HG02610 (cell line): ENCODE data around the gene GORASP1.
"Not testable (repeated sequence)": the region's sequence is repeated elsewhere in the genome, so short reads cannot be mapped to it uniquely, and the experiment has no call there.

Experiments
- ATAC-seq: cut with Tn5 transposase; IDR thresholded peaks from one replicate; pipeline ENCODE4 v1.9.1; 2021; ENCODE audit warnings: mild to moderate bottlenecking, moderate library complexity; ENCODE audit not compliant: unreplicated experiment

The GORASP1 gene

DNA sequence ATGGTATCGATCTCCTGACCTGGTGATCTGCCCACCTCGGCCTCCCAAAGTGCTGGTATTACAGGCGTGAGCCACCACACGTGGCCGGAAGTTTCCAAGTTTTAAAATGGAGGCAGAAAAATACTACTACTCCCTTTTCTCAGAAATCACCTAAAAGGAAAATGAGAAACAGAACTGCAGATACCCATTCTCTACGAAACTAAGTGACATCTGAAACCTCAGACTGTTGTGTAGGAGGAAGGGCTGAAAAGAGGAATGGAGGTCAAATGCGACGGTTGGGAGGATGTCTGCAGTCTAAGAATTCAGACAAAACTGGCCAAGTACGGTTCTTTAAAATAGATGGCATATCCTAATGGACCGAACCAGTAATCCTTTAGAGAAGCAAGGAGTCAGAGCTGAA lies 31.5 kb downstream of the GORASP1 start:
- ATAC-seq, result no peak

DNA sequence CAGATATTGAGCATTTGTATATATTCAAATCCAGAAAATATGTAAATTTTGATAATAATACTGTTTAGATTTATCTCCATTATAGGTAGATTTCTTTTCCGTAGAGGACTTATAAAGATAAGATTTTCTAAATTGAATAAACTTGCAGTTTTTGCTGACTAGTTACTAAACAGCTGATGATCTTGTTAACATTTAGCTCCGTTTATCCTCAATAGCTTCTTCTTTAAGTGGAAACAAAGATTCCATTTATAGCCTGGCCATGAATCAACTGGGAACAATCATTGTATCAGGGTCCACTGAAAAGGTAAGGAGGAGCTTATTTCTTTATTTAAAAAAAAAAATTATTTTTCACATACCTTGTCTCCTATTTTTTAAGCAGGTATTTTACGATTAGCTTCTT lies 38.9 kb downstream of the GORASP1 start:
- ATAC-seq, result no peak

DNA sequence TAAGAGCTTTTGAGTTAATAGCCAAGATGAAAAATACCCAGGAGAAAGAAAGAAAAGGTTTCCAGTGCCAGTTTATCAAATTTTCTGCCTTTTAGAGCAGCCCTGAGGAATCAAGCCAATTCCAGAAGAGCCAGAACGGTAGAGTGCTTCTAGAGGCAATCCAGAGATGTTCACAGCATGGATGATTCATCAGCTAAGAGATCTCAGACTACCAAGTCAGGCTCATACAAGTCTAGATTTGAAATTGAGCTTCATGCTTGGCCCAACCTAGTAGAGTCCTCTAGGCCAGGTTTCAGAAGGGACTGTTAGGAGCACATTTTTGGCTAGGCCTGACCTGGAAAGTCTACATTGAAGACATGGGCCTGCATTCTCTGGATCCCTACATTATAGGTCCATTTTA lies 40.1 kb downstream of the GORASP1 start:
- no peak for ATAC-seq

DNA sequence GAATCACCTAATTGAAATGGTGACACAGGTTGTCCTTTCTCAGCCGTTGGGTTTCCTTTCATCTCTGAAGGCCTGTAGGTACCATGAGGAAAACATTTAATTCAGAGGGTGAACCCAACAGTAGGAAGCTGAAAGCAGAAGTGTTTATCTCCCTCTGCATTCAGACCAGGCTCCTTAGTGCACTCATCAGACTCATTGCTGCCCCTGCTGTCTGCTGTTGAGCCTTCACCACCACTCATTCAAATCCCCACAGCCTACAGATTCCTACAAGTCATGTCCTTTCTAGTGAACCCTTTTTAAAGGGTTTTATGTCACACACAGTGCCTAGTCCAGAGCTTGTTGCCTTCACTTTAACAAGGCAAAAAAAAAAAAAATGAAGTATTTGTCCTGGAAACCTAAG lies 42.2 kb downstream of the GORASP1 start:
- peak; percentile 95 for ATAC-seq

DNA sequence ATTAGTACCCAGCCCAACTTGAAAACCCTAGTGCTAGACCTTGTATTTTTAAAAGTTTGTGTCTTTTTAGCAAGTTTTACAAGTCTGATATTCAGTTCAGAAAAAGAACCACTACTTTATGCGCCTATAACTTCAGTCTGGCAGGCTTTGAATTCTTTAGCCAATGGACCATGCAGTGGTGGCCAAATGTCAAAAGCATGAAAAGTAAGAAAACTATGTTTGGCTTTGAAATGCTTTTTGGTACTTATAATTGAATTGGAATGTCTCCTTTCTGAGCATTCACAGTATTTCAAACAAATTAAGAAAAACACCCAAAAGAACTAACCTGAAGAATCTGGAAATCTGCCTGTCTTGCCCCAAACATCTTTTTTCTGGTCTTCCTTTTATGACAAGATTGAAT lies 42.8 kb downstream of the GORASP1 start:
- ATAC-seq, result no peak

DNA sequence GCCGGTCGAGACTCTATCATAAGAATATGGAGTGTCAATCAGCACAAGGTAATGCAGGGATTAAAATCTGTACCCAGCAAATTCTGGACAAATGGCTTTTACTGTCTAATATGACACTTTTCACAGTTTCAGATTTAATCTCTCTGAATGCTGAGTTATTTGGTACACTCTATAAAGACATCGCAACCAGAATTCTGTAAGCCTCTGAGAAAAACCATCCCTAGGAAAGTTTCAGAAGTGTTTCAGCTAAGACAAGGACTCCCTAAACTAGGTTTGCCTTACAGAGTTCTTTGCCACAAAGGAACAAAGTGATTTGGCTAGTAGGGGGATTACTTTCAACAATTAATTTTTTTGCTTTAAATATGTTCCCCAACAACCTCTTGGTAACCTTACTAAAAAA lies 44.3 kb downstream of the GORASP1 start:
- ATAC-seq, result no peak

DNA sequence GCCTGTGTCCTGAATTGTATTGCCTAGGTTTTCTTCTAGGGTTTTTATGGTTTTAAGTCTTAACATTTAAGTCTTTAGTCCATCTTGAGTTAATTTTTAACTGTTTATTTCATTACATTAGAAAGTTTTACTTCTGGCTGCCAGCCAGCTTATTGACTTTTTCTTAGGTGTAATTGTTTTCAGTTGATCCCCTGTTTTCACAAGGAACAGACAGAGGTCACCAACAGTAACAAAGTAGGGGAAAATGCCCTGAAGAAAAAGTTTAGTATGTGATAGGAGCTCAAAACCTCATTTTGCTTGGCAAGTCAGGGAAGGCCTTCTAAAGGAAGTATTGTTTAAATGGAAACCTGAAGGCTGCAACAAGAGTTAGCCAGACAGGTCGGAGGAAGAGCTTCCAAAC lies 45.2 kb downstream of the GORASP1 start:
- ATAC-seq, result no peak

DNA sequence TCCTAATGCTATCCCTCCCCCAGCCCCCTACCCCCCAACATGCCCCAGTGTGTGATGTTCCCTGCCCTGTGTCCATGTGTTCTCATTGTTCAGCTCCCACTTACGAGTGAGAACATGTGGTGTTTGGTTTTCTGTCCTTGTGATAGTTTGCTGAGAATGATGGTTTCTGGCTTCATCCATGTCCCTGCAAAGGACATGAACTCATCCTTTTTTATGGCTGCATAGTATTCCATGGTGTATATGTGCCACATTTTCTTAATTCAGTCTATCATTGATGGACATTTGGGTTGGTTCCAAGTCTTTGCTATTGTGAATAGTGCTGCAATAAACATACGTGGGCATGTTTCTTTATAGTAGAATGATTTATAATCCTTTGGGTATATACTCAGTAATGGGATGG lies 46.2 kb downstream of the GORASP1 start:
- ATAC-seq, result not testable (repeated sequence)

DNA sequence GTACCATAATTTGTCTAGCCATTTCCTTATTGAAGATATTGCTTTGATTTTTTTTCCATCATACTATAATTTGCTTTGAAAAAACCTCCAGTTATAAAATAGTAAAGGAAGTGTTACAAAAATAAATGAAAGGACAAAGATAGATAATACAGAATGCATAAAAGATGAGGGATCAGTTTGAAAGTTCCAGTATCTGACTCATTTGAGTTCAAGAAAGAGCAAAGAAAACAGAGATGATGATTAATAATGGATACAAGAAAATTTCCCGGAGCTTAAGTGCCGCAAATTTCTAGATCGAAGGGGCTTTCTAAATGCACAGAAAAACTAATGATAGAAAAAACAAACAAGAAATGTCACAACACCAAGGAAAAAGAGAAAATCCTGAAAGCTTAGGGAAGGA lies 51.3 kb downstream of the GORASP1 start:
- ATAC-seq, result no peak

DNA sequence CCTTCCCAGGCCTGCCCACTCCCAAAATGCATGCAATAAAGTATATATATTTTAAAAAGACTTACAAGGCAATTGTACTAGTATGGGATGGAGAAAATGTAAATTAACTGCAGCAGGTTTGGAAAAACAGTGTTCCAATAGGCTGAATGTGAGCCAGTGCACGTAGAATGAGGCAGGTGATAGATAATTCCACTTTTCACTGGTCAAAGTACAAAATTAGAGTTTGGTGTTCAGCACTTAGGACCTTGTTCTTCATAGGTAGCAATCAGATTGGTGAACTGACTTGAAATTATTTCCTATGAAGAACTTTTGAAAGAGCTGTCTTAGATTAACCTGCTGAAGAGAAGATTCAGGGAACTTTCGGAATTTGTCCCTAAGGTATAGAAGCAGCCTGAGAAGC lies 53.7 kb downstream of the GORASP1 start:
- no peak for ATAC-seq

DNA sequence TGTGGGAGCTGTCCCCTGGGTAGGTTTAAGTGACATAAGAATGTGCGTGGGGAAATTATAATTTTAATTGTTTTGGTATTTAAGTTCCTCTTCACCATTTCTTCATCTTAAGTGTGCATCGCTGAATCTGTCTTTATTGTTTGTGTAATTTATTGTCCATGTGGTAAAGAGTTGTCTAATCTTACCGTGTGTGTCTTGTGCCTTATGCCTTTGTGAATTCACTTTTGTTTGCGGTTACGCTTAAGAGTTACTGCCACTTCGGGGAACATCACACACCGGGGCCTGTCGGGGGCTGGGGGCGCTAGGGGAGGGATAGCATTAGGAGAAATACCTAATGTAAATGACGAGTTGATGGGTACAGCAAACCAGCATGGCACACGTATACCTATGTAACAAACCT lies 54.8 kb downstream of the GORASP1 start:
- no peak for ATAC-seq

DNA sequence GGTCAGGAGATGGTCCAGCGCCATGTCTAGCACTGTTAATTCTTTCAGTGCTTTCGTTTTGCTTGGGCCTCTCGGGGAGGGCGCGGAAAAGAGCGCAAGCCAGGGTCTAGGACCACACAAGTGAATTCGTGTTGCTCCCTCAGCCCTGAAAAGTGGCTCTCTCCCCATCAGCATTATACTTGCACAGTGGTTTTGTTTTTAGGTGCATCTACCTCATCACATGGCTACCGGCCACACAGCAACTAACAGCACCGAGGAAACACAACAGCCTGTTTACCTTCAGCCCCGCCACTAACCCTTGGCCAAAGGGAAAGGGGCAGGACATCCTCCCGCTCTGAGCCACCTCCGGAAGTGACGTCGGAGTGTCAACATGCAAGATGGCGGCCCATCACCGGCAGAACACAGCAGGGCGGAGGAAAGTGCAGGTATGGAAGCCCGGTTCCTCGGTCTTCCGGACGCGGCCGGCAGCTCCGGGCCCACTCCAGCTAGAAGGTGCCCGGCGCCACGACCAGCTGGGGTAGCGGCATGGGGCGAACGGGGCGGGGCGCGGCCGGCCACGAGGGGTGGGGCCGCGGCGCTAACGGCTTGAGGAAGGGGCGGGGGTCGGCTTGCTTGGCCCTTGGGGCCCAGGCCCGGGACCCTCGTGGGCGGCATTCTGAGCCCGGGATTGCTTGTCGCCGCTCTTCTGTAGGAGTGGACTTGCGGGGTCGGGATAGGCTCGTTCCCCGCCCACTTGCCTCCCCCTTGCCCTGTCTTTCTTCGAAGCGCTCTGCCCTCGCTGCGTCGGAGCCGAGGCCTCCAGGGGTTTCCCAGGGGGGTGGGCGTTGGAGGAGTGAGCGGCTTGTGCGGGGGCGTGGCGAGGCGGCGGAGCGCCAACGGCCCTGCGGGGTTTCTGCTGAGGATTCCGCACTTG lies 55.5 kb downstream of the GORASP1 start, which contains the start of the genes SCN11A and WDR48:
TSS of gene SCN11A (minus strand) at position 296 of the 913 bp plus-strand sequence. CDS start 101,582 bp downstream, outside the sequence.
TSS of gene WDR48 (plus strand) at position 368 of the 913 bp plus-strand sequence. CDS start at position 378, 10 bp downstream.
- ATAC-seq, result peak; percentile 97

DNA sequence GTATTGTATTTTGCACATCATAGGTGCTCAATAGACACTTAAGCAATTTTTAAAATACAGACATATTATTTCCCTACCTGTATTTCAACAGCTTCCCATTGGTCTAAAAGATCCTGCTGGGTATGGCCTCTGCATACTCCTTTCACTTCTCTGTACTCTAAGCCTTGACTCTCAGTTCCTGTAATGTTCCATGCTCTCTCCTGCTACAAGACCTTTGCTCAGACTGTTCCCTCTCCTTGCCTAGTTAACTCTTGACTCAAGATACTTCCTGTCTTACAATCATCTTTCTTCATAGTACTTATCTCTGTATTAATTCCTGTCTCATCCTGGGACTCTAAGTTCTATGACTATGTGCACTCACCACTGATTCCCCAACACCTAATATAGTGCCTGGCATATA lies 57.4 kb downstream of the GORASP1 start:
- ATAC-seq, result no peak
